Measurements from ENCODE around the gene SUSD1.

GRCh38 chr9:112049811-112050516 lies 125.1 kb downstream of the SUSD1 start:
- no peak for TF ChIP-seq EZH2 (IDR thresholded peaks at IDR 0.05; ENCODE audit: borderline replicate concordance)
- TF ChIP-seq CTCF (IDR thresholded peaks at IDR 0.05; ENCODE audit: poor library complexity): no peak
